ENCODE data around the gene DDX6. TPM values are rescaled to one million over a fixed set of nuclear protein-coding genes. Genes with fewer than 3 reads are reported as not detected.
A peak's percentile ranks its signal among the peaks of the same experiment; 100 is the strongest.

Gene DDX6
- total and polyA plus RNA-seq, 10 donors: 36.3 to 206 (median 167) TPM

DNA sequence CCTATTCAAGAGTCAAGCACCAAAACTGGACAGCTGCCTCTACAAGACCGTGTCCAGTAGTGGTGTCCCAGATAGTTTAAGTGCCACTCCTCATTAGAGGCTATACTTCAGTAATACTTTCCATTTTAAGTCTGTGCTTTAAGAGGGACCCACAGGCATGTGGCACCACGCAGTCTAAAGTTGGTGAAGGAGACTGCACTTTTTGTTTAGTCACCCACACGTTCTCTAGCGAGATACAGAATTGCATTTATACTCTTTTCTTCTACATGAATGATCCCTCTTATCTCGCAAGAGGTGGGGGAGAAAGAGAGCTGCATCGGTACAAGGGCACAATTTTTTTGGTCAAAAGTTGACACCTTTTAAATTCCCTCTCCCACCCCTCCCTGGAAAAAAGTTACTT, 41.5 kb downstream of the DDX6 start:
- DNase-seq: no peak
- peaks cover 0 to 28% (median 0%) of the 10 kb centered on the region in 6 donors for H3K4me1 ChIP-seq
- TF ChIP-seq POLR2A (IDR thresholded peaks at IDR 0.05) (no peak), POLR2AphosphoS5 (IDR thresholded peaks at IDR 0.05) (peak in 1 of 3 donors; percentile 55)
- TF ChIP-seq, protein P1, sequence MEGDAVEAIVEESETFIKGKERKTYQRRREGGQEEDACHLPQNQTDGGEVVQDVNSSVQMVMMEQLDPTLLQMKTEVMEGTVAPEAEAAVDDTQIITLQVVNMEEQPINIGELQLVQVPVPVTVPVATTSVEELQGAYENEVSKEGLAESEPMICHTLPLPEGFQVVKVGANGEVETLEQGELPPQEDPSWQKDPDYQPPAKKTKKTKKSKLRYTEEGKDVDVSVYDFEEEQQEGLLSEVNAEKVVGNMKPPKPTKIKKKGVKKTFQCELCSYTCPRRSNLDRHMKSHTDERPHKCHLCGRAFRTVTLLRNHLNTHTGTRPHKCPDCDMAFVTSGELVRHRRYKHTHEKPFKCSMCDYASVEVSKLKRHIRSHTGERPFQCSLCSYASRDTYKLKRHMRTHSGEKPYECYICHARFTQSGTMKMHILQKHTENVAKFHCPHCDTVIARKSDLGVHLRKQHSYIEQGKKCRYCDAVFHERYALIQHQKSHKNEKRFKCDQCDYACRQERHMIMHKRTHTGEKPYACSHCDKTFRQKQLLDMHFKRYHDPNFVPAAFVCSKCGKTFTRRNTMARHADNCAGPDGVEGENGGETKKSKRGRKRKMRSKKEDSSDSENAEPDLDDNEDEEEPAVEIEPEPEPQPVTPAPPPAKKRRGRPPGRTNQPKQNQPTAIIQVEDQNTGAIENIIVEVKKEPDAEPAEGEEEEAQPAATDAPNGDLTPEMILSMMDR (IDR thresholded peaks at IDR 0.05 in 8 of 11, conservative IDR thresholded peaks at IDR 0.05 in 3 of 11): no peak
- no peak overlapping the region for H3K4me3 ChIP-seq
- no peaks in the 10 kb centered on the region for H3K27me3 ChIP-seq (replicated peaks in 1 of 7)
- H3K36me3 ChIP-seq: peaks cover 3 to 72% (median 54%) of the 10 kb centered on the region in 6 donors
- whole genome bisulfite sequencing, 5 donors: 86 to 89% (median 87%) methylated on average over 6 of the region's 6 CpGs
- H3K9me3 ChIP-seq: no peaks in the 10 kb centered on the region
- intact Hi-C loops (cut with DNase I; ENCODE audit: low total_unique reads): no loop called here
- peak overlapping the region in 2 of 8 donors; percentile 16 to 36 for H3K27ac ChIP-seq

DNA sequence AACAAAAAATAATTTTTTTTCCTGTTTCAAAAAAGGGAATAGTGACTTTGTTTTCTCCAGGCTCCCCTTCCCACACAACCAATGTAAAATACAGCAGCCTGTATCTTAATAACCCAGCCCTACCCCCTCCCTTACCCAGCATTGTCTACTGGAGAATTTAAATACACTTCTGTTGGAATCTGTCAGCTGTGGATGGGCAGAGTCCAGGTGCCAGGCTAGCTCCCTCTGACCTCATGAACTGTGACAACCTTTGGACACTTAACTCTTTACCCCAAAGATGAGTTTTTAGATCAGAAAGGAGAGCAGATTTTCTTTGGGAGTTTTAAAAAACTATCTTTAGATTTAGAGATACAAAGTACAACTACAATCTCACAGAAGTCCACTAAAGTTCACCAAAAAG, 42.9 kb downstream of the DDX6 start:
- H3K4me1 ChIP-seq: peaks cover 0 to 28% (median 0%) of the 10 kb centered on the region in 6 donors
- H3K27me3 ChIP-seq (replicated peaks in 1 of 7): no peaks in the 10 kb centered on the region
- TF ChIP-seq, protein P1 (IDR thresholded peaks at IDR 0.05 in 8 of 11, conservative IDR thresholded peaks at IDR 0.05 in 3 of 11): no peak
- TF ChIP-seq POLR2AphosphoS5 (IDR thresholded peaks at IDR 0.05): no peak
- TF ChIP-seq POLR2A (IDR thresholded peaks at IDR 0.05): no peak
- DNase-seq: no peak
- intact Hi-C loops (cut with DNase I; ENCODE audit: low total_unique reads): no loop called here
- H3K9me3 ChIP-seq: no peaks in the 10 kb centered on the region
- H3K4me3 ChIP-seq: no peak overlapping the region
- peak overlapping the region in 1 of 8 donors; percentile 17 for H3K27ac ChIP-seq
- peaks cover 0 to 59% (median 40%) of the 10 kb centered on the region in 6 donors for H3K36me3 ChIP-seq

DNA sequence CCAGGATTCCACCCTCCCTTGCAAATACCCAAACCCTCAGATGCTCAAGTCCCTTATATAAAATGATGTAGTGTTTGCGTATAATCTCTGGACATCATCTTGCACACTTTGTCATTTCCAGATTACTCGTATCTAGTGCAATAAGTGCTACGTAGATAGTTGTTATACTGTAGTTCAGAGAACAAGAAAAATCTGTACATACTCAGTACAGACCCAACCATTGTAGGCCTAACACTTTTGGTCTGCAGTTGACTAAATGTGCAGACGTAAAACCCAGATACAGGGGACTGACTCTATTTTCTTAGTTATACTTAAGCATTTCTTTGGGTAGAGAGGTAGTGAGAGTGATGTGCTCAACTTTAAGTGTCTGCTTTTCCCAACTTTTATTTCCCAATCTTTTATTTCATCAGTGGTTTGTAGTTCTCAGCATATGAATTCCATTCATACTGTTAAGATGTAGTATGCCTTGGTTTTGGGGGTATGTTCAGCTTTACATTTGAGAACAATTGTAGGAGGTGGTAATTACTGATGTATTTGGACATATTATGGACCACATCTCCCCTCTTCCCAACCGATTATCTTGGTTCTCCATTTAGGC, 43.9 kb downstream of the DDX6 start:
- H3K9me3 ChIP-seq: no peaks in the 10 kb centered on the region
- H3K4me3 ChIP-seq: no peak overlapping the region
- TF ChIP-seq POLR2AphosphoS5 (IDR thresholded peaks at IDR 0.05): no peak
- TF ChIP-seq, protein P1 (IDR thresholded peaks at IDR 0.05 in 8 of 11, conservative IDR thresholded peaks at IDR 0.05 in 3 of 11): no peak
- TF ChIP-seq POLR2A (IDR thresholded peaks at IDR 0.05): no peak
- 82 to 90% (median 88%) methylated on average over 5 of the region's 5 CpGs for WGBS, 5 donors
- intact Hi-C loops (cut with DNase I; ENCODE audit: low total_unique reads): no loop called here
- H3K27ac ChIP-seq: no peak overlapping the region
- H3K4me1 ChIP-seq: peaks cover 0 to 28% (median 0%) of the 10 kb centered on the region in 6 donors
- H3K36me3 ChIP-seq: peaks cover 0 to 49% (median 30%) of the 10 kb centered on the region in 6 donors
- no peak for DNase-seq
- H3K27me3 ChIP-seq (replicated peaks in 1 of 7): no peaks in the 10 kb centered on the region

DNA sequence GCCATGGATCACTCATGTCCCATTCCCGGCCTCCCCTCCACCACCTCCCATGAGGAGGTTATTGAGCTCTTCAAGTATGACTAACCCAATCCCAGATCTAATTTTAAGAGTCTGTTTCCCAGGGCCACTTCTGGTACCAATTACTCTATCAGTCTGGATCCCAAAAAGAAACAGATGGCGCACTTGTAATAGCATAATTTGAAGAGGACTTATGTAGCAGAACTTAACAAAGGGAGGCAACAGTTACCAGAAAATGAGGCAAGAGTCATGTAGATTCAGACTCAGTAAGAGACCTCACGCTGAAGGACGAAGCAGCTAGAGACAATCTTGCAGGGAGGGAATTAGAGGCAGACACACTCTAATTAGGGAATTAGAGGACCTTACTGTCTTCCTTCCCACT, 46.9 kb downstream of the DDX6 start:
- H3K27me3 ChIP-seq (replicated peaks in 1 of 7): no peaks in the 10 kb centered on the region
- intact Hi-C loops (cut with DNase I; ENCODE audit: low total_unique reads): no loop called here

More for the DNA sequence above, 46.9 kb downstream of the DDX6 start:
- no peak overlapping the region for H3K4me3 ChIP-seq
- TF ChIP-seq POLR2AphosphoS5 (IDR thresholded peaks at IDR 0.05): no peak
- TF ChIP-seq, protein P1 (IDR thresholded peaks at IDR 0.05 in 8 of 11, conservative IDR thresholded peaks at IDR 0.05 in 3 of 11): no peak
- no peak for TF ChIP-seq POLR2A (IDR thresholded peaks at IDR 0.05)
- H3K9me3 ChIP-seq: no peaks in the 10 kb centered on the region
- H3K36me3 ChIP-seq: peaks cover 0 to 18% (median 2%) of the 10 kb centered on the region in 6 donors
- H3K27ac ChIP-seq: no peak overlapping the region
- DNase-seq: no peak
- H3K4me1 ChIP-seq: peaks cover 0 to 11% (median 0%) of the 10 kb centered on the region in 6 donors
- WGBS, 5 donors: 89 to 97% (median 93%) methylated on average over 4 of the region's 4 CpGs
